Endothelial cell of umbilical vein (primary cell): ENCODE results near the gene PHTF1. TPM values are rescaled to one million over a fixed set of nuclear protein-coding genes. Genes with fewer than 3 reads are reported as not detected.

ENCODE experiments used
- BruUV-seq: library from RNA; stranded (reverse); fragments of 400-500 nt; replicated peaks from 2 replicates; lab custom pipeline; 2021; lab: Mats Ljungman, UMichigan
- CTCF ChIA-PET: fragments of 300-600, 350-600 bp; sonication (Branson Sonifier 250); formaldehyde crosslinking; loops from one replicate; lab custom pipeline; 2021; ENCODE audit warnings: antibody characterized with exemption, inconsistent platforms; lab: Charles Lee
- POLR2A ChIA-PET: fragments of 300-600, 350-600 bp; sonication (Branson Sonifier 250); formaldehyde crosslinking; loops from one replicate; lab custom pipeline; 2021; ENCODE audit warnings: antibody characterized with exemption, inconsistent platforms; lab: Charles Lee
- DNase-seq: peaks from one replicate; pipeline ENCODE4 v3.0.0-alpha.2; 2011; ENCODE audit warnings: low read depth, low spot score
- FAIRE-seq: peaks from 2 replicates; lab custom pipeline; 2011; peaks lifted over from hg19 to GRCh38; lab: Jason Lieb, UNC
- H2AFZ ChIP-seq: 2 replicates; pipeline ENCODE4 v1.6.0; 2012; ENCODE audit warnings: low read depth, low read length, control low read depth, inconsistent platforms
- H3K27ac ChIP-seq: 2 replicates; pipeline ENCODE4 v1.5.1; 2011; ENCODE audit warnings: low read depth, mild to moderate bottlenecking, control low read depth, low read length, moderate library complexity; ENCODE audit not compliant: insufficient read depth
- H3K27me3 ChIP-seq, 2 experiments: 2 replicates each; pipeline versions ENCODE4 v1.6.0 to v1.6.1; 2011; ENCODE audit warnings: low read length in 2 of 2, mixed read lengths in 1 of 2; ENCODE audit not compliant: control insufficient read depth in 2 of 2, insufficient read depth in 2 of 2
- H3K36me3 ChIP-seq, 2 experiments: 2 replicates in 1 of 2; 3 replicates in 1 of 2; pipeline ENCODE4 v1.5.1; 2011; ENCODE audit warnings: low read length in 2 of 2, mild to moderate bottlenecking in 1 of 2, moderate library complexity in 1 of 2; ENCODE audit not compliant: control insufficient read depth in 2 of 2, insufficient read depth in 2 of 2; ENCODE audit errors: extremely low read depth in 1 of 2
- H3K4me1 ChIP-seq: 3 replicates; pipeline ENCODE4 v1.5.1; 2011; ENCODE audit warnings: mild to moderate bottlenecking, low read length; ENCODE audit not compliant: control insufficient read depth, insufficient read depth; ENCODE audit errors: extremely low read depth
- H3K4me2 ChIP-seq: 2 replicates; pipeline ENCODE4 v1.6.1; 2011; ENCODE audit warnings: low read length, control low read depth, mixed read lengths; ENCODE audit not compliant: insufficient read depth
- H3K4me3 ChIP-seq, 3 experiments: fragments of 200-600 bp in 1 of 3; sonication (generic), shearing (Covaris generic) in 1 of 3; replicated peaks in 1 of 3; 2 replicates each; pipeline ENCODE4 v1.5.1; 2011 to 2016; ENCODE audit warnings: control low read depth in 3 of 3, low read length in 3 of 3, mild to moderate bottlenecking in 2 of 3, inconsistent platforms in 1 of 3, low read depth in 1 of 3, moderate library complexity in 1 of 3; ENCODE audit not compliant: insufficient read depth in 1 of 3
- H3K79me2 ChIP-seq: 2 replicates; pipeline ENCODE4 v1.6.0; 2012; ENCODE audit warnings: low read length, inconsistent platforms; ENCODE audit not compliant: control insufficient read depth, insufficient read depth
- H3K9ac ChIP-seq: replicated peaks from 2 replicates; pipeline ENCODE3; 2011; ENCODE audit warnings: low read length, control low read depth; ENCODE audit not compliant: insufficient read depth; ENCODE audit errors: extremely low read depth
- H3K9me1 ChIP-seq: replicated peaks from 3 replicates; pipeline ENCODE4 v1.6.0; 2011; ENCODE audit warnings: mild to moderate bottlenecking, low read length; ENCODE audit not compliant: control insufficient read depth, insufficient read depth; ENCODE audit errors: extremely low read depth
- H3K9me3 ChIP-seq: replicated peaks from 2 replicates; pipeline ENCODE4 v1.5.1; 2012; ENCODE audit warnings: low read length, inconsistent platforms; ENCODE audit not compliant: control insufficient read depth, insufficient read depth
- H4K20me1 ChIP-seq: replicated peaks from 2 replicates; pipeline ENCODE3; 2011; ENCODE audit warnings: mild to moderate bottlenecking, low read length; ENCODE audit not compliant: control insufficient read depth, insufficient read depth; ENCODE audit errors: extremely low read depth
- CTCF ChIP-seq, 2 donors: IDR thresholded peaks; 1 replicate in 1 of 2; 2 replicates in 1 of 2; pipeline ENCODE4 v1.5.1; 2011; ENCODE audit warnings: low read length in 2 of 2, mild to moderate bottlenecking in 2 of 2, moderate library complexity in 2 of 2, control low read depth in 1 of 2, inconsistent platforms in 1 of 2, low read depth in 1 of 2; ENCODE audit not compliant: insufficient read depth in 1 of 2; ENCODE audit errors: extremely low read depth in 1 of 2
- EZH2 ChIP-seq: IDR thresholded peaks from 2 replicates; pipeline ENCODE4 v1.6.1; 2012; ENCODE audit warnings: borderline replicate concordance, low read depth, mild to moderate bottlenecking, moderate library complexity, low read length, inconsistent platforms; ENCODE audit not compliant: severe bottlenecking
- FOS ChIP-seq: IDR thresholded peaks from 2 replicates; pipeline ENCODE4 v1.6.1; 2011; ENCODE audit warnings: mild to moderate bottlenecking, low read length, moderate library complexity, borderline replicate concordance; ENCODE audit not compliant: insufficient read depth
- GATA2 ChIP-seq: IDR thresholded peaks from 2 replicates; pipeline ENCODE4 v1.7.0; 2011; ENCODE audit warnings: low read depth, mild to moderate bottlenecking, moderate library complexity, mixed read lengths, low read length; ENCODE audit not compliant: insufficient read length, insufficient read depth
- JUN ChIP-seq: IDR thresholded peaks from 2 replicates; pipeline ENCODE4 v1.6.1; 2011; ENCODE audit warnings: borderline replicate concordance, low read depth; ENCODE audit not compliant: insufficient read length, insufficient read depth
- MAX ChIP-seq: IDR thresholded peaks from 2 replicates; pipeline ENCODE4 v1.6.1; 2011; ENCODE audit not compliant: insufficient read depth, insufficient read length
- MYC ChIP-seq: IDR thresholded peaks from one replicate; pipeline ENCODE4 v1.6.1; 2011; ENCODE audit warnings: mild to moderate bottlenecking, low read depth, low read length
- POLR2A ChIP-seq: IDR thresholded peaks from 2 replicates; pipeline ENCODE4 v1.6.1; 2012; ENCODE audit warnings: low read depth, mild to moderate bottlenecking, control low read depth, low read length
- POLR2AphosphoS5 ChIP-seq: IDR thresholded peaks from 2 replicates; pipeline ENCODE4 v1.6.1; 2012; ENCODE audit warnings: low read depth, mild to moderate bottlenecking, control low read depth, low read length, moderate library complexity; ENCODE audit not compliant: insufficient read depth
- dilution Hi-C: fragments of 300-500 bp; cut with MboI; formaldehyde crosslinking; loops from one replicate; pipeline ENCODE4 v1.15.0; 2019; ENCODE audit warnings: low sequenced_read_pairs; ENCODE audit not compliant: extremely low pct_ligation_motif_present
- intact Hi-C: fragments of 100-400 bp; cut with micrococcal nuclease; formaldehyde crosslinking; loops from one replicate; pipeline ENCODE4 v1.10.0; 2022
- polyA plus RNA-seq, 4 experiments: library from polyadenylated mRNA; depleted of rRNA in 3 of 4; stranded (reverse) in 3 of 4; unstranded in 1 of 4; fragments of >200 nt; gene quantifications; 2 replicates each; pipeline versions ENCODE4 v1.2.1 to v1.2.3, GENCODE V29; 2011 to 2012; ENCODE audit warnings: missing spikeins in 1 of 4
- total RNA-seq: library from RNA; stranded (reverse); gene quantifications from 2 replicates; pipeline ENCODE4 v1.2.3, GENCODE V29; 2021

The PHTF1 gene
- total and polyA plus RNA-seq, 2 donors (not counting 3 experiments of a cell fraction or from before 2014, with no cell fraction given), result 26.3 to 62.6 TPM

- Histone ChIP-seq H4K20me1 (no peaks in the 10 kb centered on the region), H3K79me2 (peaks cover 15% of the 10 kb centered on the region), H3K9ac (no peak overlapping the region), H3K27me3 (no peaks in the 10 kb centered on the region), H2AFZ (no peak overlapping the region), H3K36me3 (peaks cover 5 to 14% of the 10 kb centered on the region in 2 experiments), H3K27ac (no peak overlapping the region), H3K4me3 (no peak overlapping the region), H3K9me1 (no peaks in the 10 kb centered on the region), H3K9me3 (no peaks in the 10 kb centered on the region), H3K4me1 (no peaks in the 10 kb centered on the region), H3K4me2 (no peak overlapping the region)
- TF ChIP-seq CTCF (IDR thresholded peaks at IDR 0.05; ENCODE audit: extremely low read depth in 1 of 2, insufficient read depth in 1 of 2, low read depth in 1 of 2, low read length in 2 of 2) (no peak), GATA2 (no peak), JUN (no peak), EZH2 (no peak), MAX (no peak)
- BruUV-seq, result no TSS peak
- CTCF ChIA-PET, result no interaction called here
- dilution Hi-C loops, result loop anchor here (10.0 kb wide), 1 partner anchor 209 kb away; no protein-coding TSS in a partner anchor
- DNase-seq, result no peak
- intact Hi-C loops, result no loop called here
- POLR2A ChIA-PET, result no interaction called here
- FAIRE-seq, result no peak
These were observed 13.9 kb downstream of the PHTF1 start for GRCh38 chr1:113745425-113745824.

GRCh38 chr1:113744114-113744513 lies 15.2 kb downstream of the PHTF1 start:
- Histone ChIP-seq H3K4me3 (no peak overlapping the region), H2AFZ (no peak overlapping the region), H4K20me1 (no peaks in the 10 kb centered on the region), H3K9me3 (no peaks in the 10 kb centered on the region), H3K27ac (no peak overlapping the region), H3K27me3 (no peaks in the 10 kb centered on the region), H3K79me2 (peaks cover 15% of the 10 kb centered on the region), H3K4me1 (no peaks in the 10 kb centered on the region), H3K36me3 (peaks cover 3 to 12% of the 10 kb centered on the region in 2 experiments), H3K9me1 (no peaks in the 10 kb centered on the region), H3K9ac (no peak overlapping the region), H3K4me2 (no peak overlapping the region)
- TF ChIP-seq MAX (no peak), CTCF (IDR thresholded peaks at IDR 0.05; ENCODE audit: extremely low read depth in 1 of 2, insufficient read depth in 1 of 2, low read depth in 1 of 2, low read length in 2 of 2) (no peak), FOS (no peak), EZH2 (no peak), MYC (no peak), POLR2A (no peak), JUN (no peak), POLR2AphosphoS5 (no peak), GATA2 (no peak)
- dilution Hi-C loops (loop anchor here (10.0 kb wide), 1 partner anchor 211 kb away; no protein-coding TSS in a partner anchor), intact Hi-C loops (no loop called here)
- no peak for FAIRE-seq
- ChIA-PET CTCF (no interaction called here), POLR2A (no interaction called here)
- no TSS peak for BruUV-seq
- DNase-seq, result no peak
